ENCODE measurements around the gene ANO6.

DNA sequence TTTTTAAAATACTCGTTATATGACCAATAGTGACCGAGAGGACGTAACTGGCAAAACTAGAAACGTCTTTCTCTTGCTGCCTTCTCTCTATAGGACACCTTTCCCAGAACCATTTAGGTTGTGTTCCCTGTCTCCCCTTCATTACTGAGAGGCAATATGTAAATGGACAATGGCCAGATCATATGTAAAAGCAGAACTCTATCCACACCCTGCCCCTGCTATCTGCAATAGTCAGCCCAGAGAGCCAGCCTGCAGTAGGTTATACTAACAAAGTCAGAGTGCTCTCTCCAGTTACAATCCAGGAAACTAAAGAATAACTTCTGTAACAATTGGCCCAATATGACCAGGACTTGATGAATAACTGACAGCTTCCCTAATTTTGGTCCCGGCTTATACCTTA, 216.8 kb downstream of the ANO6 start:
- TF ChIP-seq, protein P1, sequence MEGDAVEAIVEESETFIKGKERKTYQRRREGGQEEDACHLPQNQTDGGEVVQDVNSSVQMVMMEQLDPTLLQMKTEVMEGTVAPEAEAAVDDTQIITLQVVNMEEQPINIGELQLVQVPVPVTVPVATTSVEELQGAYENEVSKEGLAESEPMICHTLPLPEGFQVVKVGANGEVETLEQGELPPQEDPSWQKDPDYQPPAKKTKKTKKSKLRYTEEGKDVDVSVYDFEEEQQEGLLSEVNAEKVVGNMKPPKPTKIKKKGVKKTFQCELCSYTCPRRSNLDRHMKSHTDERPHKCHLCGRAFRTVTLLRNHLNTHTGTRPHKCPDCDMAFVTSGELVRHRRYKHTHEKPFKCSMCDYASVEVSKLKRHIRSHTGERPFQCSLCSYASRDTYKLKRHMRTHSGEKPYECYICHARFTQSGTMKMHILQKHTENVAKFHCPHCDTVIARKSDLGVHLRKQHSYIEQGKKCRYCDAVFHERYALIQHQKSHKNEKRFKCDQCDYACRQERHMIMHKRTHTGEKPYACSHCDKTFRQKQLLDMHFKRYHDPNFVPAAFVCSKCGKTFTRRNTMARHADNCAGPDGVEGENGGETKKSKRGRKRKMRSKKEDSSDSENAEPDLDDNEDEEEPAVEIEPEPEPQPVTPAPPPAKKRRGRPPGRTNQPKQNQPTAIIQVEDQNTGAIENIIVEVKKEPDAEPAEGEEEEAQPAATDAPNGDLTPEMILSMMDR (IDR thresholded peaks at IDR 0.05) = no peak
- no peak for TF ChIP-seq ZFX (IDR thresholded peaks at IDR 0.05; ENCODE audit: borderline replicate concordance)
